H9 (cell line): Measurements from ENCODE around the gene HDDC2. TPM values are rescaled to one million over a fixed set of nuclear protein-coding genes. Genes with fewer than 3 reads are reported as not detected.

ENCODE experiments used
- DNase-seq: peaks from one replicate; pipeline ENCODE4 v3.0.0-alpha.2; 2017
- H2AFZ ChIP-seq: one replicate; pipeline ENCODE4 v1.6.1; 2013; ENCODE audit warnings: mild to moderate bottlenecking, low read length, control low read depth, moderate library complexity
- H2AK5ac ChIP-seq: 2 replicates; pipeline ENCODE4 v1.6.1; 2013; ENCODE audit warnings: low read length, control low read depth, mixed read lengths; ENCODE audit not compliant: insufficient read length
- H2BK120ac ChIP-seq: one replicate; pipeline ENCODE4 v1.6.1; 2013; ENCODE audit warnings: low read depth, mild to moderate bottlenecking, low read length, control low read depth, inconsistent platforms; ENCODE audit not compliant: poor library complexity, severe bottlenecking
- H2BK12ac ChIP-seq: 2 replicates; pipeline ENCODE4 v1.6.1; 2013; ENCODE audit warnings: low read length, control low read depth, mixed read lengths, low read depth; ENCODE audit not compliant: insufficient read length
- H2BK15ac ChIP-seq: 2 replicates; pipeline ENCODE4 v1.6.1; 2013; ENCODE audit warnings: low read depth, low read length, control low read depth
- H2BK20ac ChIP-seq: one replicate; pipeline ENCODE4 v1.6.1; 2013; ENCODE audit warnings: low read depth, mild to moderate bottlenecking, low read length, control low read depth, inconsistent platforms; ENCODE audit not compliant: poor library complexity, severe bottlenecking
- H2BK5ac ChIP-seq: 2 replicates; pipeline ENCODE4 v1.6.1; 2013; ENCODE audit warnings: low read length, control low read depth, mixed read lengths; ENCODE audit not compliant: insufficient read length
- H3K14ac ChIP-seq: 2 replicates; pipeline ENCODE4 v1.6.1; 2013; ENCODE audit warnings: low read length, control low read depth; ENCODE audit not compliant: insufficient read depth
- H3K18ac ChIP-seq: 2 replicates; pipeline ENCODE4 v1.6.1; 2013; ENCODE audit warnings: low read depth, mild to moderate bottlenecking, mixed read lengths, low read length, control low read depth; ENCODE audit not compliant: insufficient read length
- H3K23ac ChIP-seq: 2 replicates; pipeline ENCODE4 v1.6.1; 2013; ENCODE audit warnings: low read length, control low read depth, mixed read lengths, low read depth; ENCODE audit not compliant: insufficient read length
- H3K23me2 ChIP-seq: 2 replicates; pipeline ENCODE4 v1.6.1; 2013; ENCODE audit warnings: low read depth, mild to moderate bottlenecking, mixed read lengths, low read length, control low read depth; ENCODE audit not compliant: insufficient read length, poor library complexity, severe bottlenecking
- H3K27ac ChIP-seq: 2 replicates; pipeline ENCODE4 v1.5.1; 2013; ENCODE audit warnings: low read length, control low read depth, mixed read lengths, low read depth; ENCODE audit not compliant: insufficient read length
- H3K27me3 ChIP-seq: 2 replicates; pipeline ENCODE4 v1.6.1; 2013; ENCODE audit warnings: low read length, control low read depth, inconsistent platforms; ENCODE audit not compliant: insufficient read depth
- H3K4ac ChIP-seq: 2 replicates; pipeline ENCODE4 v1.6.1; 2013; ENCODE audit warnings: low read depth, mild to moderate bottlenecking, control low read depth, inconsistent platforms, low read length, moderate library complexity
- H3K4me1 ChIP-seq: 2 replicates; pipeline ENCODE4 v1.6.1; 2013; ENCODE audit warnings: low read length, control low read depth, inconsistent platforms; ENCODE audit not compliant: insufficient read depth
- H3K4me2 ChIP-seq: 2 replicates; pipeline ENCODE4 v1.6.1; 2013; ENCODE audit warnings: low read length, control low read depth, mixed read lengths; ENCODE audit not compliant: insufficient read length, insufficient read depth
- H3K56ac ChIP-seq: 2 replicates; pipeline ENCODE4 v1.6.1; 2013; ENCODE audit warnings: low read depth, mild to moderate bottlenecking, mixed read lengths, low read length, control low read depth; ENCODE audit not compliant: insufficient read length
- H3K79me1 ChIP-seq: 2 replicates; pipeline ENCODE4 v1.6.1; 2013; ENCODE audit warnings: low read depth, mild to moderate bottlenecking, moderate library complexity, low read length, control low read depth, inconsistent platforms; ENCODE audit not compliant: insufficient read depth, poor library complexity, severe bottlenecking
- H3K79me2 ChIP-seq: 2 replicates; pipeline ENCODE4 v1.6.1; 2013; ENCODE audit warnings: low read length, control low read depth, inconsistent platforms; ENCODE audit not compliant: insufficient read depth
- H3K9ac ChIP-seq: 2 replicates; pipeline ENCODE4 v1.6.1; 2013; ENCODE audit warnings: low read length, control low read depth, mixed read lengths; ENCODE audit not compliant: insufficient read length; ENCODE audit errors: extremely low read depth
- H3K9me3 ChIP-seq: one replicate; pipeline ENCODE4 v1.6.1; 2013; ENCODE audit warnings: low read depth, low read length, inconsistent platforms; ENCODE audit not compliant: control insufficient read depth
- H3T11ph ChIP-seq: one replicate; pipeline ENCODE4 v1.6.1; 2013; ENCODE audit warnings: mild to moderate bottlenecking, low read length, control low read depth, inconsistent platforms
- H4K20me1 ChIP-seq: one replicate; pipeline ENCODE4 v1.6.1; 2013; ENCODE audit not compliant: control insufficient read depth, insufficient read length, insufficient read depth
- H4K5ac ChIP-seq: 2 replicates; pipeline ENCODE4 v1.6.1; 2013; ENCODE audit warnings: low read depth, mild to moderate bottlenecking, mixed read lengths, low read length, control low read depth; ENCODE audit not compliant: insufficient read length
- H4K8ac ChIP-seq: replicated peaks from 2 replicates; pipeline ENCODE4 v1.6.1; 2013; ENCODE audit warnings: low read length, control low read depth, mixed read lengths, low read depth; ENCODE audit not compliant: insufficient read length
- H4K91ac ChIP-seq: 2 replicates; pipeline ENCODE4 v1.6.1; 2013; ENCODE audit warnings: low read depth, mild to moderate bottlenecking, moderate library complexity, mixed read lengths, low read length, control low read depth; ENCODE audit not compliant: insufficient read length
- H3K27ac Mint-ChIP-seq, 3 experiments: 2 replicates in 2 of 3; 3 replicates in 1 of 3; pipeline ENCODE4 v1.8.0; 2020 to 2021; ENCODE audit warnings: mixed read lengths in 3 of 3, mild to moderate bottlenecking in 1 of 3, moderate library complexity in 1 of 3
- H3K27me3 Mint-ChIP-seq: 2 replicates; pipeline ENCODE4 v1.8.0; 2021; ENCODE audit warnings: low read depth, mild to moderate bottlenecking, moderate library complexity, mixed read lengths
- H3K36me3 Mint-ChIP-seq, 3 experiments: 2 replicates in 2 of 3; 3 replicates in 1 of 3; pipeline ENCODE4 v1.8.0; 2020 to 2021; ENCODE audit warnings: low read depth in 3 of 3, mixed read lengths in 3 of 3; ENCODE audit not compliant: insufficient read depth in 1 of 3
- H3K4me1 Mint-ChIP-seq, 2 experiments: 2 replicates each; pipeline ENCODE4 v1.8.0; 2020; ENCODE audit warnings: mixed read lengths in 2 of 2
- H3K4me3 Mint-ChIP-seq, 2 experiments: 2 replicates in 1 of 2; 3 replicates in 1 of 2; pipeline ENCODE4 v1.8.0; 2020 to 2021; ENCODE audit warnings: mild to moderate bottlenecking in 2 of 2, mixed read lengths in 2 of 2, moderate library complexity in 1 of 2
- H3K9me3 Mint-ChIP-seq, 2 experiments: 2 replicates in 1 of 2; 3 replicates in 1 of 2; pipeline ENCODE4 v1.8.0; 2020; ENCODE audit warnings: mild to moderate bottlenecking in 2 of 2, mixed read lengths in 2 of 2, moderate library complexity in 1 of 2
- WGBS: extraction: QIAGEN DNeasy Blood & Tissue Kit; methylation state at CpG from one replicate; pipeline ENCODE4 v1.1.7; 2013; ENCODE audit warnings: missing lambda C conversion rate, low lambda C conversion rate, mixed read lengths; ENCODE audit not compliant: insufficient read length; ENCODE audit errors: extremely low coverage; 5-methylcytosine and 5-hydroxymethylcytosine counted together
- total RNA-seq: library from RNA; stranded (reverse); gene quantifications from 2 replicates; pipeline ENCODE4 v1.2.1, GENCODE V29; 2021
- TF ChIP-seq, protein P1 (sequence below): fragments of 200-600 bp; sonication (generic); conservative IDR thresholded peaks from 3 replicates; pipeline ENCODE4 v1.8.0; 2021; ENCODE audit warnings: antibody characterized with exemption, mild to moderate bottlenecking

The HDDC2 gene
- total RNA-seq, 1 experiment from 2014 or later: 77.8 TPM

DNA sequence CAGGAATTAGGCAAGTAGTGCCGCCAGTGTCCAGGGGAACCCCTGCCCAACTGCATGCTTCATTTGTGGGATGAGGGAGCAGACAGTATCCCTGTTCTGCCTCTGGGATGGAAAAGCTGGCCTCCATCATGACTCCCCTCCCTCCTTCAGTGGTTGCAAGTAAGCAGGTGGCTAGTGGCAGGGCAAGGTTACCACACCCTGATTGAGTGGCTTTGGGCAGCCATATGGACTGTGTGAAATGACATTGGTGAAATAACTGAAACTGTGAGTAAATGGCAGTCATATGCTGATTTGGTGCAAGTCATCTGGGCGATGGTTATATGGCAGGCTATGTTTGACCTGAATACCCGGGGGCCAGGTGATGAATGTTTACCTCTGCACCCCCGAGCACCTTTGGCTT, 33.0 kb downstream of the HDDC2 start:
- Histone ChIP-seq H3K27me3 (no peaks in the 10 kb centered on the region), H3K4me1 (no peaks in the 10 kb centered on the region), H3K27ac (no peak overlapping the region), H3K79me1 (no peaks in the 10 kb centered on the region), H3K4ac (no peak overlapping the region), H2AFZ (no peak overlapping the region), H3K79me2 (no peaks in the 10 kb centered on the region), H3K18ac (no peak overlapping the region), H3K23me2 (no peaks in the 10 kb centered on the region), H3K23ac (no peak overlapping the region), H2BK15ac (no peak overlapping the region), H4K91ac (no peak overlapping the region), H3K4me2 (no peak overlapping the region), H2BK5ac (no peak overlapping the region), H2BK120ac (no peak overlapping the region), H4K5ac (no peak overlapping the region), H4K20me1 (no peaks in the 10 kb centered on the region), H2BK12ac (no peak overlapping the region), H4K8ac (no peak overlapping the region), H3T11ph (no peak overlapping the region), H3K9ac (no peak overlapping the region), H3K56ac (no peak overlapping the region), H3K14ac (no peak overlapping the region; the same call in 1 of the 2 replicates), H3K9me3 (no peaks in the 10 kb centered on the region), H2AK5ac (no peak overlapping the region), H2BK20ac (no peak overlapping the region)
- Mint-ChIP-seq H3K27ac (no peak overlapping the region), H3K4me3 (no peak overlapping the region), H3K4me1 (no peaks in the 10 kb centered on the region), H3K36me3 (peaks cover 0 to 15% (median 5%) of the 10 kb centered on the region in 3 experiments; a peak in 3 of 7 replicates), H3K9me3 (no peaks in the 10 kb centered on the region), H3K27me3 (no peaks in the 10 kb centered on the region)
- no CpG with 5 or more reads among the region's 4 CpGs for WGBS
- TF ChIP-seq, protein P1, sequence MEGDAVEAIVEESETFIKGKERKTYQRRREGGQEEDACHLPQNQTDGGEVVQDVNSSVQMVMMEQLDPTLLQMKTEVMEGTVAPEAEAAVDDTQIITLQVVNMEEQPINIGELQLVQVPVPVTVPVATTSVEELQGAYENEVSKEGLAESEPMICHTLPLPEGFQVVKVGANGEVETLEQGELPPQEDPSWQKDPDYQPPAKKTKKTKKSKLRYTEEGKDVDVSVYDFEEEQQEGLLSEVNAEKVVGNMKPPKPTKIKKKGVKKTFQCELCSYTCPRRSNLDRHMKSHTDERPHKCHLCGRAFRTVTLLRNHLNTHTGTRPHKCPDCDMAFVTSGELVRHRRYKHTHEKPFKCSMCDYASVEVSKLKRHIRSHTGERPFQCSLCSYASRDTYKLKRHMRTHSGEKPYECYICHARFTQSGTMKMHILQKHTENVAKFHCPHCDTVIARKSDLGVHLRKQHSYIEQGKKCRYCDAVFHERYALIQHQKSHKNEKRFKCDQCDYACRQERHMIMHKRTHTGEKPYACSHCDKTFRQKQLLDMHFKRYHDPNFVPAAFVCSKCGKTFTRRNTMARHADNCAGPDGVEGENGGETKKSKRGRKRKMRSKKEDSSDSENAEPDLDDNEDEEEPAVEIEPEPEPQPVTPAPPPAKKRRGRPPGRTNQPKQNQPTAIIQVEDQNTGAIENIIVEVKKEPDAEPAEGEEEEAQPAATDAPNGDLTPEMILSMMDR: no peak
- DNase-seq: no peak
